ENCODE results near the gene LIMS2. TPM values are rescaled to one million over a fixed set of nuclear protein-coding genes. Genes with fewer than 3 reads are reported as not detected.

Gene LIMS2
- polyA plus RNA-seq, 1 donor, result 25.0 TPM

GRCh38 chr2:127674241-127675209, 805 bp downstream of the LIMS2 start:
- H3K27me3 ChIP-seq (ENCODE audit: control insufficient read depth, insufficient read depth, low read length), result peaks cover 75% of the 10 kb centered on the region
- H3K4me3 ChIP-seq (ENCODE audit: low read length), result peak overlapping the region; percentile 36
- H3K27ac ChIP-seq (ENCODE audit: low read length), result no peak overlapping the region
- no peaks in the 10 kb centered on the region for H3K9me3 ChIP-seq (ENCODE audit: control insufficient read depth, low read depth, low read length)
- no peaks in the 10 kb centered on the region for H3K4me1 ChIP-seq (ENCODE audit: control insufficient read depth, insufficient read depth, low read length)
- WGBS (ENCODE audit: insufficient coverage, low lambda C conversion rate), result no CpG with 5 or more reads among the region's 72 CpGs
- H3K36me3 ChIP-seq (ENCODE audit: control insufficient read depth, insufficient read depth, low read length), result no peaks in the 10 kb centered on the region
- DNase-seq, result peak in 1 of 2 donors; percentile 20

GRCh38 chr2:127673291-127674069, 1.9 kb downstream of the LIMS2 start:
- Histone ChIP-seq H3K9me3 (ENCODE audit: control insufficient read depth, low read depth, low read length) (no peaks in the 10 kb centered on the region), H3K4me3 (ENCODE audit: low read length) (peak overlapping the region; percentile 36), H3K4me1 (ENCODE audit: control insufficient read depth, insufficient read depth, low read length) (no peaks in the 10 kb centered on the region), H3K27me3 (ENCODE audit: control insufficient read depth, insufficient read depth, low read length) (peaks cover 69% of the 10 kb centered on the region), H3K27ac (ENCODE audit: low read length) (no peak overlapping the region), H3K36me3 (ENCODE audit: control insufficient read depth, insufficient read depth, low read length) (no peaks in the 10 kb centered on the region)
- DNase-seq, result no peak
- WGBS (ENCODE audit: insufficient coverage, low lambda C conversion rate), result 33% methylated on average over 3 of the region's 17 CpGs

DNA sequence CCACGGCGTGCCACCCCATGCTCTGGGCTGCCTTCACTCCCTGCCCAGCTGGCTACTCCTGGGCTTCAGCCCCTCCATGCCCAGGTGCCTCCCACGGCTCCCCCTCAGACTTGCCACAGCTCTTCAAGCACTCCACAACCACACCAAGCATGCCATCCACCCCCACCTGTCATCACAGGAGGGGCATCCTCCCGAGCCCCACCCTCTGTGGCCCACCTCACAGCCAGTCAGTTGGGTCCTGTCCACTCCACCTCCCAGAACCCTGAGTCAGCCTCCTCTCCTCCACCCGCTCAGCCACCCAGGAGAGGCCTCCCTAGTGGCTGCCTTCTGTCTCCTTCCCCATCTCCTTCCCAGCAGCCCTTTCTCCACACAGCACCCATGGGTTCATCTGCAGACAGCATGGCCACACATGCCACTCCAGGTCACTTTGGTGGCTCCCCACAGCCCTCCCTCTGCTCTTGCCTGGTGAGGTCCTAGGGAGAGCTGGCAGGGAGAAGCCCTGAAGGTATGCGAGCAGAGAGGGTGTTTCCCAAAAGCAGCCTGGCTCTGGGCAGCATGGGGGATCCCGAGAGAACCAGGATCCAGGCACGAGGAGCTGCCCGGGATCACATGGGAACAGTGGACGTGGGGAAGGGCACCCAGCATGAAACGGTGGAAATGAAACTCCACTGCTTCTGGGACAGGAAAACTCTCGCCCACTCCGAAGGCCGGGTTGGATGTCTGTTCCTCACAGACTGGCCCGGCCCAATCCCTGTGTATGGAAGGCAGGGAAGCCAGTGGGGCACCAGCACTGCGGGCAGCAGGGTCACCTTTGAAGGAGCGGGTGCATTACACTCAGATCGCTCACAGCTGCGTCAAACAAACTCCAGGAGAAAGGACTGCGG, 2.7 kb downstream of the LIMS2 start:
- WGBS (ENCODE audit: insufficient coverage, low lambda C conversion rate), result no CpG with 5 or more reads among the region's 20 CpGs
- no peaks in the 10 kb centered on the region for H3K4me1 ChIP-seq (ENCODE audit: control insufficient read depth, insufficient read depth, low read length)
- no peak overlapping the region for H3K27ac ChIP-seq (ENCODE audit: low read length)
- no peaks in the 10 kb centered on the region for H3K9me3 ChIP-seq (ENCODE audit: control insufficient read depth, low read depth, low read length)
- DNase-seq, result no peak
- no peaks in the 10 kb centered on the region for H3K36me3 ChIP-seq (ENCODE audit: control insufficient read depth, insufficient read depth, low read length)
- peaks cover 61% of the 10 kb centered on the region for H3K27me3 ChIP-seq (ENCODE audit: control insufficient read depth, insufficient read depth, low read length)
- no peak overlapping the region for H3K4me3 ChIP-seq (ENCODE audit: low read length)

- H3K4me3 ChIP-seq (ENCODE audit: low read length), result no peak overlapping the region
Measured at GRCh38 chr2:127671557-127672302, 3.6 kb downstream of the LIMS2 start.

GRCh38 chr2:127670957-127671290, 4.4 kb downstream of the LIMS2 start:
- no peak overlapping the region for H3K4me3 ChIP-seq (ENCODE audit: low read length)
- H3K27ac ChIP-seq (ENCODE audit: low read length), result no peak overlapping the region
- H3K36me3 ChIP-seq (ENCODE audit: control insufficient read depth, insufficient read depth, low read length), result no peaks in the 10 kb centered on the region
- H3K9me3 ChIP-seq (ENCODE audit: control insufficient read depth, low read depth, low read length), result no peaks in the 10 kb centered on the region
- no CpG with 5 or more reads among the region's 5 CpGs for WGBS (ENCODE audit: insufficient coverage, low lambda C conversion rate)
- H3K4me1 ChIP-seq (ENCODE audit: control insufficient read depth, insufficient read depth, low read length), result no peaks in the 10 kb centered on the region
- peaks cover 53% of the 10 kb centered on the region for H3K27me3 ChIP-seq (ENCODE audit: control insufficient read depth, insufficient read depth, low read length)
- no peak for DNase-seq

More at GRCh38 chr2:127671557-127672302, 3.6 kb downstream of the LIMS2 start:
- Histone ChIP-seq H3K9me3 (ENCODE audit: control insufficient read depth, low read depth, low read length) (no peaks in the 10 kb centered on the region), H3K27ac (ENCODE audit: low read length) (no peak overlapping the region), H3K4me1 (ENCODE audit: control insufficient read depth, insufficient read depth, low read length) (no peaks in the 10 kb centered on the region), H3K27me3 (ENCODE audit: control insufficient read depth, insufficient read depth, low read length) (peaks cover 56% of the 10 kb centered on the region), H3K36me3 (ENCODE audit: control insufficient read depth, insufficient read depth, low read length) (no peaks in the 10 kb centered on the region)
- no CpG with 5 or more reads among the region's 14 CpGs for WGBS (ENCODE audit: insufficient coverage, low lambda C conversion rate)
- no peak for DNase-seq

DNA sequence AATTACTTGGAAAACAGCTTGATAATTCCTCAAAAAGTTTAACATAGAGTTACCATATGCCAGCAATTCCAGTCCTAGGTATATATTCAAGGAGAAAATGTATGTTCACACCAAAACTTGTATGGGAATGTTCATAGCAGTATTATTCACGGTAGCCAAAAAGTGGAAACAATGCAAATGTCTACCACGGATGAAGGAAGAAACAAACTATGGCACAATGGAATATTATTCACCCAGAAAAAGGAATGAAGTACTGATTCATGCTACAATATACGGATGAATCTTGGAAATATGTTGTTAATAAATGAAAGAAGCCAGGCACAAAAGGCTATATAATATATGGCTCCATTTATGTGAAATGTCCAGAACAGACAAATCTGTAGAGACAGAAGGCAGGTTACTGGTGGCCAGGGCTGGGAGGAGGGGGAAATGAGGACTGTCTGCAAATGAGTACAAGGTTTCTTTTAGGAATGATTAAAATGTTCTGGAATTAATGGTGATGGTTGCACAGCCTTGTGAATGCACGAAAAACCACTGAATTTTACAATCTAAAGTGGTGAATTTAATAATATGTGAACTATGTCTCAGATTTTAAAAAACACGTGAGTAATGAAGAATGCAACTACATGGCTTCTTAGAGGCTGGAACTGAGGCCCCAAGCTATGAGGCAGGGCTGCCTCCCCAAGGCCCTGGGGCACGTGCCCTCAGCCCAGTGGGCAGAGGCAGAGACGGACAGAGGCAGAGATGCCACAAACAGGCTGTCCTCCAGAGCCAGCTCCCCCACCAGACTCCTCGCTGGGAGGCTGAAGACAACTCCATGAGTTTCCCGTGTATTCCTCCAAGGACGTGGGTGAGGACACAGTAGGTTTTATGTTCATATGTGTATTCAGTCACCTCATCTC, 5.0 kb downstream of the LIMS2 start:
- Histone ChIP-seq H3K27ac (ENCODE audit: low read length) (no peak overlapping the region), H3K36me3 (ENCODE audit: control insufficient read depth, insufficient read depth, low read length) (no peaks in the 10 kb centered on the region), H3K27me3 (ENCODE audit: control insufficient read depth, insufficient read depth, low read length) (peaks cover 53% of the 10 kb centered on the region), H3K4me3 (ENCODE audit: low read length) (no peak overlapping the region), H3K4me1 (ENCODE audit: control insufficient read depth, insufficient read depth, low read length) (no peaks in the 10 kb centered on the region), H3K9me3 (ENCODE audit: control insufficient read depth, low read depth, low read length) (no peaks in the 10 kb centered on the region)
- no peak for DNase-seq
- 95% methylated on average over 4 of the region's 10 CpGs for WGBS (ENCODE audit: insufficient coverage, low lambda C conversion rate)

GRCh38 chr2:127669056-127669455, 6.3 kb downstream of the LIMS2 start:
- Histone ChIP-seq H3K27ac (ENCODE audit: low read length) (no peak overlapping the region), H3K27me3 (ENCODE audit: control insufficient read depth, insufficient read depth, low read length) (peaks cover 57% of the 10 kb centered on the region), H3K9me3 (ENCODE audit: control insufficient read depth, low read depth, low read length) (no peaks in the 10 kb centered on the region), H3K4me1 (ENCODE audit: control insufficient read depth, insufficient read depth, low read length) (no peaks in the 10 kb centered on the region), H3K4me3 (ENCODE audit: low read length) (no peak overlapping the region), H3K36me3 (ENCODE audit: control insufficient read depth, insufficient read depth, low read length) (no peaks in the 10 kb centered on the region)
- 97% methylated on average over 5 of the region's 7 CpGs for WGBS (ENCODE audit: insufficient coverage, low lambda C conversion rate)
- DNase-seq, result no peak

GRCh38 chr2:127665267-127665893, 9.9 kb downstream of the LIMS2 start:
- Histone ChIP-seq H3K27ac (ENCODE audit: low read length) (no peak overlapping the region), H3K27me3 (ENCODE audit: control insufficient read depth, insufficient read depth, low read length) (peaks cover 45% of the 10 kb centered on the region), H3K36me3 (ENCODE audit: control insufficient read depth, insufficient read depth, low read length) (no peaks in the 10 kb centered on the region), H3K9me3 (ENCODE audit: control insufficient read depth, low read depth, low read length) (no peaks in the 10 kb centered on the region), H3K4me3 (ENCODE audit: low read length) (no peak overlapping the region), H3K4me1 (ENCODE audit: control insufficient read depth, insufficient read depth, low read length) (no peaks in the 10 kb centered on the region)
- no CpG with 5 or more reads among the region's 8 CpGs for WGBS (ENCODE audit: insufficient coverage, low lambda C conversion rate)
- no peak for DNase-seq

DNA sequence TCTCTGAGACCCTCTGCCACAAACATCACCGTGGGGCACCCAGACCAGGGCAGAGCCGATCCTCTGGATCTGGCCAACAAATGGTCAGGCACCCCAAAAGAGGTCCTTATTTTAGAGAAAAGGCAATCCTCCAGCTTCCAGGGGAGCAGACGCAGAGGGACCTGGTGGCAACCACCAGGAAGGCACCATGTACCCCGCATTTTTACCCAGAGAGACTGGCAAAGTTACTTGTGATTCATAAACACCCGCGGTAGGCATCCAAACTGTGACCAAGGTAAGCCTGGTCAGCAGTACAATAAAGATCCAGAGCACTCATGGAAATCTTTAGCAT, 10.5 kb downstream of the LIMS2 start:
- Histone ChIP-seq H3K27me3 (ENCODE audit: control insufficient read depth, insufficient read depth, low read length) (peaks cover 43% of the 10 kb centered on the region), H3K4me1 (ENCODE audit: control insufficient read depth, insufficient read depth, low read length) (no peaks in the 10 kb centered on the region), H3K36me3 (ENCODE audit: control insufficient read depth, insufficient read depth, low read length) (no peaks in the 10 kb centered on the region), H3K9me3 (ENCODE audit: control insufficient read depth, low read depth, low read length) (no peaks in the 10 kb centered on the region), H3K4me3 (ENCODE audit: low read length) (no peak overlapping the region), H3K27ac (ENCODE audit: low read length) (no peak overlapping the region)
- WGBS (ENCODE audit: insufficient coverage, low lambda C conversion rate), result no CpG with 5 or more reads among the region's 6 CpGs
- DNase-seq, result no peak
